GM11168 (cell line): ENCODE results near the gene ZNF19.

Experiments used
- in situ Hi-C: fragments of 300-500 bp; cut with MboI; formaldehyde crosslinking; loops from one replicate; pipeline ENCODE4 v1.12.0; 2022; ENCODE audit warnings: low sequenced_read_pairs; ENCODE audit not compliant: unreplicated experiment

Gene ZNF19

DNA sequence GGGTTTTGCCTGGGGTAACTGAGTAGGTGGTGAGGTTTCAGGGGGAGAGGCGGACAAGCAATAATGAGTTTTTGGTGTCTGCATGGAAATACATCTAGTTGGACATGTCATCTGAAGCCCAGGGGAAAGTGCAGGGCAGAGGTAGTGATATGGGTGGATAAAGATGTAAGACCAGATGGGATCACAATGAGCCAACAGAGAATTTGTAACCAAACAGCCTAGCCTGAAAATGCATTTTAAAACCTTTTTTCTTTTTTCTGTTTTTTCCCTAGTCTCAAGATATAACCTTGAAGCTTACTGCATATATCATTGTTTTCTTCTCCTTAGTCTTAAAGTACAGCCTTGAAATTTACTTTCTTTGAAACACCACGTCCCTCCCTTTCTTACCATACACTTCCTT lies 3.7 kb upstream of the ZNF19 start:
- in situ Hi-C loops: no loop called here

DNA sequence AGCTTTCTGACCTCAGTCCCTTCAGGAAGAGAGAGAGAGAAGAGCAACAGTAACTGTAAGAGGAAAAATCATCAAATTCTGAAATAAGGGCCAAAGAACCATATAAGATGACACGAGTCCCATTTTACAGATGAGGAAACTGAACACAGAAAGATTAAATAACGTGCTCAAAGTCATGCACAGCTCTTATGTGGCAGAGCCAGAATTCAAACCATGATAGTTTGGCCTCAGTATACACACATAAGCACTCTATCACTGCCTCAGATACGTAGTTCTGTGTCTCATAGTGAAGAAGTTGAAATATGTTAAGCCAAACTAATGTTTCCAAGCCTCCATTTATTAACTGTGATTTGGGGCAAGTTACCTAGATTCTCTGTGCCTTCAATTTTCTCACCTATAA lies 1.9 kb upstream of the ZNF19 start:
- in situ Hi-C loops: no loop called here

DNA sequence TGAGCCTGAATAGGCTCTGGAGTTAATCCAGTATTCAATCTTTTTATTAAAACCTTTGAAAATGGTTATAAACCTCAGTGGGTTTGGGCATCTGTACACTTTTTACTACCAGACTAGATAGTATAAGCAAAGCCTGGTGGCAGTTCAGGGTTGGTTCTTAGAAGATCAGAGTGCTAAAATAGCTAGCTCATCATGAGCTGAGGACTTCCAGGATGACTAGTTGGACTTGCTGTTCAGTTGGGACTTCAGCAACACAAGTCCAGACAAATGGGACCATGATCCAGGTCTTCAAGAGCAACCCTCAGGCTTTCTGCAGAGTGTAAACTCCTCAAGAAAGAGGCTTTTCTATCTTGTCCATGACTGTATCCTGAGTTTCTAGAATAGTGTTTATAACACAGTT lies 1.2 kb upstream of the ZNF19 start:
- in situ Hi-C loops: no loop called here

DNA sequence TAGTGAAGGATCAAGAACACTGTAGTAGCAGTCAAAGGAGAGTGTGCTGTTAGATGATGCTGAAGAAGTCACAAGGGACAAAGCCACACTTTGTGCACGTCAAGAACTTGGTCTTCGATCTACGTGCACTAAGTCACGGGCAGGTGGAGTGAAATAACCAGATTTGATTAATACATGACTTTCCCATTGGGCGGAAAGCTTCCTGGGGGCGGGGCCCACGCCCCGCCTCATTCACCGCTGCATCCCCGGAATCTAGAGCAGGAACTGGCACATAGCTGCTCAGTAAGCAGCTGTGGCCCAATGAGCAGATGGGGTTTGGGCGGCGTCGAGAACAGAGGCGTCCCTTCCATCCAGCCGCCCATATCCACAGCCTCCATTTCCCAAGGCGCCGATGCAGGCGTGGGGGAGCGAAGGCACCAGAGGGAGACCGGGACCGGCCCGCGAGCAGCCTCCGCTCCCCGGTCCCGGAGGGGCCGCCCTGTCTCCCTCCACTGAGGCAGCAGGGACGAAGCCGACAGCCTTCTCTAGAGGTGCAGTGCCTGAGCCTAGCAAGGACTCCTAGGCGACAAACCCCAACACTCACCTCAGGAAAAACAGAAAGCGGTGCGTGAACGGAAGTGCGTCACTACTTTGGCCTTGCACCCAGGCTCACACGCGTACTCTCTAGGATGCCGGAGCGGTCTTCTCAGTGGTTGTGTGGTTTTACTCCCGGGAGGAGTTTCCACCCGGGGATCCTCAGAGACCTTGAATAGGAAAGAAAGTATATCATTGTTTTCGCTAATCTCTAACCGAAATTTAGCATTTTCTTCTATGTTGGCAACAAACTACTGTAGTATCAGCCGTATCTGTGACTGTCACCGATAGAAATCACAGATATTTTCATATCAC lies 4.9 kb downstream of the ZNF19 start:
- in situ Hi-C loops: no loop called here

DNA sequence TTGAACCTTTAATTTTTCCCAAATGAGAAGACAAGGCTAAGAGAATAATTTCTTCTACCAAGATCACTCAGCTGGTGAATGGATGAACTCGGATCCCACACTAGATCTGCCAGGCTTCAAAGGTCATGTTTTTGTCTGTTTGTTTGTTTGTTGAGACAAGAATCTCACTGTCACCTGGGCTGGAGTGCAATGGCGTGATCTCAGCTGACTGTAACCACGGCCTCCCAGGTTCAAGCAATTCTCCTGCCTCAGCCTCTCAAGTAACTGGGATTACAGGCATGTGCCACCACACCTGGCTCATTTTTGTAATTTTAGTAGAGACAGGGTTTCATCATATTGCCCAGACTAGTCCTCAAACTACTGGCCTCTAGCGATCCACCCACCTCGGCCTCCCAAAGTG lies 6.6 kb downstream of the ZNF19 start:
- in situ Hi-C loops: no loop called here

DNA sequence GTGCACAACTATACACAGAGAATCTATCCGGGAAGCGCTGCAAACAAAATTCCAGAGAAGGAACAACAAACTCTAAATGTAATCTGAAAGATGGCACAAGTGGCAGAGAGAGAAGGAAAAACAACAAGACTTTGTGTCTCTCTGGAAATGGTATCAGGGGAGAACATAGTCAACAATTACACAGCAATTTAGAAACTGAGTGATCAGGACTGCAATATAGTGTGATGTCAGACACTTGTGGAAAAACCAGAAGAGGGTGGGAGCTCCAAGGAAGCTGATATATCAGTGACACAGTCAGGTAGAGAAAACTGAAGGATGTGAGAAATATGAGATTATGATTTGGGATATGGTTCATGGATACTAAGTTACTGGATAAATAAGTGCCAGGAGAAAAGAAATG lies 8.2 kb downstream of the ZNF19 start:
- in situ Hi-C loops: no loop called here

DNA sequence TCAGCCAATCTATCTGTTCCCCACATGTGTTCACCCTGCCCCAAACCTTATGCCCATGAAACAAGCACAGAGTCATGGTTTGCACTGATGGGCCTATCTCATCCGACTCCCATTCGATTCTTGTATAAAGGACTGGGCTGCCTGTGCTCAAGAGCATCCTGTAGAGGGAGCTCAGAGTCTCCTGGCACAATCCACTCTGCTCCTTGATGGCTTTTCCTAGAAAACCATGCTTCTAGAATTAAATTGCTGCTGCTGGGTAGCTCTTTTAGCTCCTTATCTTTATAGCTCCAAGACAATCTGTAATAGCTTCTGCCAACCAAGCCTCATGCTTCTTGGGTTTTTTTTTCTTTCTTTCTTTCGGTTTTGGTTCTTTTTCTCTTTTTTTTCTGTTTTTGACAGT lies 9.7 kb downstream of the ZNF19 start:
- in situ Hi-C loops: no loop called here

DNA sequence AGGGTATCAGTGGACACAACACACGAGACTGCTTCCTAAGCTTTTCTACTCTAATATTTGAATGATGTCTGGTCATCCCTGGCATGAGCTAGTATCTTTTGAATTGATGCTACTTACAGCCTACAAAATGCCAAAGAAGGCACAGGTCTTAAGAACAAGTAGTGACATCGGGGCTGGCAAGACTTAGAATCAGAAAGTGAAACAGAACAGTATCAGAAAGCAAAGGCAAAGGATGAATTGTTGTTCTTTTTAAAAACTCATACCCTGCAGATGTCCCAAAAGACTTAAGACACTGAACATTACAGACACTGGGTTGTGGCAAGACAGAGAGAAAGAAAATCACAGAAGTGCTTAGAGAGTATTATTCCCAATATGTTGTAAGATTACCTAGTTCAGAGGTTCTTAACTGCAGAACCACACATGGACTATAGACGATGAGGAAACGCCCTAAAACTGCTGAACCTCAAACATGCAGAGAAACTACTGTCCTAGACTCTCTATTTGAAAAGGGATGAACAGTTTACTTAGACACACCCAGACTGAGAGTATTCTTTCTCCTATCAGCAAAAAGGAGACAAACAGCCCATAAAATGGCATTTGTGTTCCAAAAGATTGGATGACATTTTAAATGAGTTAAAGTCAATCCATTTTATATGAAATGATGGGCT lies 12.5 kb downstream of the ZNF19 start:
- in situ Hi-C loops: no loop called here

DNA sequence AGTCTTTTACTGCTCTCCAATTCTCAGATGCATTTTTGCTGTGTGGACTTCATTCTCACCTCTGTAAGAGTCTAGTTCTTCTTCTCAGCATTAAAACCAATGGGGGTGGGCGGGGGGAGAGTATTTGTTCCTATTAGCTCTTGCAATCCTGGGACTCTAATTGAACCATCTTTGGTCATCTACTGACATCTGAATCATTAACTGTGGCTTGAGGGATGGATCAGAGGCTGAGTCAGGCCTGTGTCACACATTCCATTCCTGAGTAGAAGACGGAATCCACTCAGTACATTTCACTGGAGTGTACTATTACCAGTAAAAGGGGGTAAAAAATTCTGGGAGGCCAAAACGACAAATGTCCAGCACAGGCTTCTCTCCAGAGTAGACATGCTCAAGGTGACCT lies 14.3 kb downstream of the ZNF19 start:
- in situ Hi-C loops: no loop called here

DNA sequence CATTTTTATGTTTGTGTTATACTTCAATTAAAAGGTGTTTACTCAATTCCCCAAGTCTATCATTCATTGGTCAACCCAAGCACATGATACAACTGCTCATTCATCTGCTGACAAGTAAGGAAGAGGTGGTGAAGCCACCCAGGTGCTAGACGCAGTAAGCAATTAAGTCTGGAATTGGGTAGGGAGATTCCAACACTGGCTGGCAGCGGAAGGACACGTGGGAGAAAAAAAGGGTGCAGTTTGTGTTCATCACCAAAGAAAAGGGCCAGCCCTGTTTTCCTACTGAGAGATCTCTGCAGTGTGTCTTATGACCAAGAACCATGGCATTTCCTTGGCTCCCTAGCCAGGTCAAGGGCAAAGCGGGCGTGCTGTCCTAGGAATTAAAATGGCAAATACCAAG lies 15.2 kb downstream of the ZNF19 start:
- in situ Hi-C loops: no loop called here

DNA sequence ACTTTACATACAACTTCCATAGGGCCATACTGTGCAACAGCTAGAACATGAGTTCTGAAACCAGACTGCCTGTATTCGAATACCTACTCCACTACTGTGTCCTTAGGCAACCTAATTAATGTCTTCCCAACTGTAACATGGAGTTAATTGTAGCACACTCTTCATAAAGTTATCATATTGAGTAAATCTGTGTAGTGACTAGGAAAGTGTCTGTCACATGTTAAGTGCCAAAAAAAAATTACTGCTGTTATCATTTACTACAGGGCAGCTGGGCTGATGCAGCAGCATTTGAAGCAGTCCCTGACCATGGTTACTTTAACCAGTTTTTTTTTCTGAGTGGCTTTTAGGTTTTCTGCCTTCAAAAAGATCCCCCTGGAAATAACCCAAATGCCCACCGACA lies 16.2 kb downstream of the ZNF19 start:
- in situ Hi-C loops: no loop called here

DNA sequence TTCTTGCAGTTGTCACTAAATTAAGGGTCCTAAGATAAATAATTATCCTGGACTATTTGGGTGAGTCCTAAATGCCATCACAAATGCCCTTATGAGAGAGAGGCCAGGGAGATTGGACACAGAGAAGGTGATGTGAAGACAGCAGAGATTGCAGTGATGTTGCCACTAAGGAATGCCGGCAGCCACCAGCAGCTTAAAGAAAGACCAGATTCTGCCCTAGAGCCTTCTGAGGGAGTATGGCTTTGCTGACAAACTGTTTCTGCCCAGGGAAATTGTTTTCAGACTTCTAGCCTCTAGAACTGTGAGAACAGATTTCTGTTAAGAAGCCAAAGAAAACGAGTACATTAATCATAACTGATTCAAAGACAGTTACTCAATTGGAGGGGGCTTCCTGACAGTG lies 17.1 kb downstream of the ZNF19 start:
- in situ Hi-C loops: no loop called here

DNA sequence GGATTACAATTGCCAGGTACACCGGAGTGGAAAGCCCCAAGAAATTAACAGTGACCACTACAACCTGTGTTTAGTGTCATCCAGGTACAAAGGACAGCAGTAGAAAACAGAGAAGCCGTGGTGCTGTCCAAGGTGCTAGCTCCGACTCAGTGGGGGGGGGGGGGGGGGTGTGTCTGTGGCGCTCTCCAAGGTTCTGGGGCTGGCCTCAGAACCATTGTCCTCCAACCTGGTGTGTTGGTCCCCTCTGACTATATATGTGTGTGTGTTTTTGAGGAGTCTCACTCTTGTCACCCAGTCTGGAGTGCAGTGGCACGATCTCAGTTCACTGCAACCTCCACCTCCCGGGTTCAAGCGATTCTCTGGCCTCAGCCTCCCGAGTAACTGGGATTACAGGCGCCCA lies 21.3 kb downstream of the ZNF19 start:
- in situ Hi-C loops: no loop called here

DNA sequence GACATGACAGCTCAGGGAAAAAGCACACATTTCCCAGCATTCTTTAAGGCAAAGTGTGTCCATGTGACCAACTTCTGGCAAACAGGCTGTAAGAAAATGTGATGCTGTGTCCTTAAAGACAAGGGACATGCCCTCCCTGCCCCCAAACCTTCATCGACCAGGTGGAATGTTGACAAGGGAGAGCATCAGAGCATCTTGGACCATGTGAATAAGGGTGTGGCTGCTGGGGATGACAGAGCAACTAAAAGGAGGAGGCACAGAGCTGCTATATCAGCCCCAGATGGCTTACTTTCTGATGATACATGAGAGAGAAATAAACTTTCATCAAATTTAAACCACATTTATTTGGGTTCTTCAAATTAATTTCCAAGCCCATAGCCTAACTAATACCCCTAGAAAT lies 24.9 kb downstream of the ZNF19 start:
- in situ Hi-C loops: no loop called here

DNA sequence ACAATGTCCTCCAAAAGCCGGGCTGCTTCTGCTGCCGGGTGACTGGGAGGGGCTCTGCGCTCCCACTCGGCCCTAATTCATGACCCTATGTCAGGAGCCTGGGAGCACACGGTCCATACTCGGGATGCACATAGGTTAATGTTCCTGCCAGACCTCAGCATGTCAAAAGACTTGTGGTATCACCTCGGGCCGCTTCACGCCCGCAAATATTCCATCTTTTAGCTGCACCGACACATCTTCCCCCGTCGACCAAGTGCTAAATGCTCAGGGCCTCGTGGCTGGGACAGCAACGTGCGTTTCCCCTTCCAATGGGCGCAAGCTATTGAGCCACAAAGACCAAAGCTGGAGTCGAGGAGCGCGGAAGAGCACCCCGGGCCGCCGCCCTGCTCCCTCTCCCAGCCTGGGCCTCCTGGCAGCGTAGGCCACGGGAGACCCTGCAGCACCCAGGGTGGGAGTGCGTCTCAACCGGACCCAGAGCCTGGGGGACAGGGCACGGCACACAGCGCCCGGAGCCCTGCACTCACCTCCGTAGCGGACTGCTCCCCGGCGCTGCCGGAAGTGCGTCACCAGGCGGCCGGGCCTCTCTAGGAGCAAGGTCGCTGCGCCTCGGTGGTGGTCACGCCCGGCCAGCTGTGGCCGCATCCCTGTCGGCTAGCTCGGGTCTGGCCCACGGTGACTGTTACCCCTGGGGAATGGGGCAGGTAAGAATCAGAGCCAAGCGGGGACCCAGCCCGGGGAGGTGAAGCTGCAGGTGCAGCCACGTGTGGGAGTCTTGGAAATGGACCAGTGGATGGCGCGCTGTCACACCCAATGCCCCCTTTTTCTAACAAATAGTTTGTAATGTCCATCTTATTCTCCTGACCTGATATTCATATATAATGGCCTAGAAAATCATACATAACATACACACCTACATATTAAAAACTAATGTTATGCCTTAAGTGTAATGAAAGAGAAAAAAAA lies 27.2 kb downstream of the ZNF19 start, which contains the start of gene ZNF23:
ZNF23 (minus strand) TSS at position 562 of the 963 bp plus-strand sequence. CDS start 5,451 bp downstream, outside the sequence.
- in situ Hi-C loops: no loop called here

DNA sequence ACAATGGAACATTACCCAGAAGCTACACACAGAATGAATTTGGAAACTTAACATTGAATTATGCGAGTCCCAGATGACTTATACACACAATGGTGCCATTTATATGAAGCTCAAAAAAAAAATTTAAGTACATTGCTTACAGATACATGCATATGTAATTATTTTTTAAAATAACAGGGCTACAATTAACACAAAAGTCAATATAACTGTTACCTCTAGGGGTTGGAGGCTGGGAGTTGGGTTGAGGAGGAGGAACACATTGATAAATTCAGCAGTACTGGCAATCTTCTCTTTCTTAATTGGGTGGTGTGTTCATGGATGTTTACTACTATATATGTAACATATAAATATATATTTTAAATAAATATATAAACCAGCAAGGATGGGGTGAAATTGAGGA lies 28.2 kb downstream of the ZNF19 start:
- in situ Hi-C loops: no loop called here

DNA sequence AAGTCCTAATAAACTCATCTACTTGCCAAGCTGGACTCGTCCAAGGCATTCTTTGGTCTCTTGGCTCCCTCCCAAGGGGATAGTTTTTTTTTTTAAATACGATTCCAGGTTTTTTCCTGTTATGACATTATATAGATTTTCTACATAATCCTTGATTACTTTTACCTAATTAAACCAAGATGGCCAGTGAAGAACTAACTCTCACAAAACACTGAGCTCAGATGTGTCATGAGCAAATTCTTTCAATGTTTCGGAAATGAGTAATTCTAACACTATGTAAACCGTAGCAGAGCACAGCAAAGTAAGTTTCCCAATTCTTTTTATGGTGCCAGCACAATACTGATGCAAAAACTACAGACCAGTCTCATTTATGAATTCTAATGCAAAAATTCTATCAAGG lies 28.9 kb downstream of the ZNF19 start:
- in situ Hi-C loops: no loop called here

DNA sequence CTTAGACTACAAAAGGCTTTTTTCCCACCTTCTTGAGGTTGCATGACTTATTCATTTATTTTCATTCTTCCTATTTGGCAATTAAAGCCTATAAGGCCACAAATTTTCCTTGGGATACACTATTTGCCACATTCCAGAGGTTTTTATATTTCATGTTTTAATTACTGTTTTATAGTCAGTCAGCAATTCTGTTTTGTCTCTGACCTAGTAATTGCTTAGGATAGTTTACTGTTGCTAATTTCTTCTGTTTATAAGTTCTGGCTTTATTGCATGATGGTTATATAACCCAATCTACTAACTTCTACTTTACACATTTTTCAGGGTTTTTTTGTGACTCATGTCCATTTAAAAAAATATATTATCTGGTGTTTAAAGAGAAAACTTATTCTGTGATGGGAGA lies 29.6 kb downstream of the ZNF19 start:
- in situ Hi-C loops: no loop called here

DNA sequence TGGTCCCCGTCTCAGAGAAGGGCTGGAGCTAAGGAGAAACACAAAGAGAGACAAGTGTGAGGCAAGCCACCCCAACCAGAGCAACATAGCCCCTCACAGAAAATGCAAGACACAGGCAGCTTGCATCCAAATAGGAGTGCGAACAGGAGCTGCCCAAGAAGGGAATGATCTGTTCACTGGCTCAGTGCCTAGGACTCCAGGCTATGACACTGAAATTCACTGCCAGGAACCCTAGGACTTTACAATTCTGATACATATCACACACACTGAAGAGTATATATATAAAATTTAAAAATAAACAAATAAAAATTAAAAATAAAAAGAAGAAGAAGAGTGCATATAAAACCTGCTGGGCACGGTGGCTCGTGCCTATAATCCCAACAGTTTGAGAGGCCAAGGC lies 32.3 kb downstream of the ZNF19 start:
- in situ Hi-C loops: no loop called here

DNA sequence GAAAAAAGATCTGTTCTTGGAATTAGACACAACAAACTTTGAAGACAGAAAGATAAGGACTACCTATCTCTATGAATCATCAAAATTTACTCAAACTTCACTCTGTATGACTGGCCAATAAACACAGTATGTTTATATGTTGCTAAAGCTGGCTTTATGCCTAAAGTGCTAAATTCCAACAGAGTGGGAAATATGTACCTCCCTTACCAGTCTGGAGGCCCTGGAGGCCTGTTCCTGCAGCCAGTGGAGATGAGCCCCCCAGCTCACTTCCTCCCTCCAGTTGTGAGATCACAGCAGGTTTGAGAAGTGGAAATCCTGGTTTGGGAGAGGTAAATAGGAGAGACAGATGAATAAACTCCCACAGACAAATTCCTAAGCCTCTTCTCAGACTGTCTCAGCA lies 36.1 kb downstream of the ZNF19 start:
- in situ Hi-C loops: no loop called here

DNA sequence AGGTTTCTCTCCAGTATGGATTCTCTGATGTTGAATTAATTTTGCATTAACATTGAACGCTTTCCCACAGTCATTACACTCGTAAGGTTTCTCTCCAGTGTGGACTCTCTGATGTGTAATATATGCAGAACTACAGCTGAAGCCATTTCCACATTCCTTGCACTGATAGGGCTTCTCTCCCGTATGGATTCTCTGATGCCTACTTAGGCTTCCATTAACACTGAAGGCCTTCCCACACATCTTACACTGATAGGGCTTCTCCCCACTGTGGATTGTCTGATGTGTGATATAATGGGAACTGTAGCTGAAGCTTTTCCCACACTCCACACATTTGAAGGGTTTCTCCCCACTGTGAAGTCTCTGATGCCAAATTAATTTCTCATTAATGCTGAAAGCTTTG lies 40.1 kb downstream of the ZNF19 start:
- in situ Hi-C loops: no loop called here
